SK-N-SH treated with all-trans-retinoic acid at 6 μM for 48 hours (cell line): ENCODE measurements around the gene SLC36A4.
"Not testable (repeated sequence)": the region's sequence is repeated elsewhere in the genome, so short reads cannot be mapped to it uniquely, and the experiment has no call there.

ENCODE experiments used
- ATAC-seq: fragments of 200-7000 bp; cut with Tn5 transposase; 3 replicates; pipeline ENCODE4 v1.9.1; 2020; ENCODE audit warnings: mild to moderate bottlenecking, moderate library complexity
- BACH2 ChIP-seq: fragments of 250-450 bp; sonication (Bioruptor Pico); IDR thresholded peaks from 2 replicates; pipeline ENCODE4 v1.9.0; 2021; ENCODE audit warnings: mild to moderate bottlenecking, borderline replicate concordance
- CSDC2 ChIP-seq: fragments of 250-450 bp; sonication (Bioruptor Pico); IDR thresholded peaks from 2 replicates; pipeline ENCODE4 v1.5.0; 2020; ENCODE audit warnings: mild to moderate bottlenecking, moderate library complexity
- CSRNP3 ChIP-seq: fragments of 250-450 bp; sonication (Bioruptor Pico); IDR thresholded peaks from 2 replicates; pipeline ENCODE4 v1.5.1; 2021; ENCODE audit warnings: mild to moderate bottlenecking, moderate library complexity
- ESRRG ChIP-seq: fragments of 250-450 bp; sonication (Bioruptor Pico); IDR thresholded peaks from 2 replicates; pipeline ENCODE4 v1.6.1; 2021; ENCODE audit warnings: mild to moderate bottlenecking
- GLIS3 ChIP-seq: fragments of 250-450 bp; sonication (Bioruptor Pico); IDR thresholded peaks from 2 replicates; pipeline ENCODE4 v1.5.0; 2020; ENCODE audit warnings: mild to moderate bottlenecking, moderate library complexity
- ISL1 ChIP-seq: fragments of 250-450 bp; sonication (Bioruptor Pico); IDR thresholded peaks from 2 replicates; pipeline ENCODE4 v2.1.2; 2022; ENCODE audit warnings: mild to moderate bottlenecking, moderate library complexity
- PATZ1 ChIP-seq: fragments of 250-450 bp; sonication (Bioruptor Pico); IDR thresholded peaks from 2 replicates; pipeline ENCODE4 v1.8.0; 2020; ENCODE audit warnings: mild to moderate bottlenecking, moderate library complexity, borderline replicate concordance
- POU6F1 ChIP-seq: fragments of 250-450 bp; sonication (Bioruptor Pico); IDR thresholded peaks from 2 replicates; pipeline ENCODE4 v1.8.0; 2021; ENCODE audit warnings: low read depth, mild to moderate bottlenecking, moderate library complexity, borderline replicate concordance
- PPARA ChIP-seq: fragments of 250-450 bp; sonication (Bioruptor Pico); IDR thresholded peaks from 2 replicates; pipeline ENCODE4 v1.5.0; 2020; ENCODE audit warnings: mild to moderate bottlenecking, borderline replicate concordance
- SNAI2 ChIP-seq: fragments of 250-450 bp; sonication (Bioruptor Pico); IDR thresholded peaks from 2 replicates; pipeline ENCODE4 v1.5.0; 2020; ENCODE audit warnings: mild to moderate bottlenecking, moderate library complexity
- TCF4 ChIP-seq: fragments of 250-450 bp; sonication (Bioruptor Pico); IDR thresholded peaks from 2 replicates; pipeline ENCODE4 v1.8.0; 2021; ENCODE audit warnings: mild to moderate bottlenecking, moderate library complexity, borderline replicate concordance
- TSHZ2 ChIP-seq: fragments of 250-450 bp; sonication (Bioruptor Pico); IDR thresholded peaks from 2 replicates; pipeline ENCODE4 v1.5.0; 2020; ENCODE audit warnings: mild to moderate bottlenecking, moderate library complexity
- ZFP30 ChIP-seq: fragments of 450-650 bp; formaldehyde crosslinking; IDR thresholded peaks from 2 replicates; pipeline ENCODE4 v1.5.0; 2022; ENCODE audit warnings: mild to moderate bottlenecking, moderate library complexity
- ZNF565 ChIP-seq: fragments of 450-650 bp; formaldehyde crosslinking; conservative IDR thresholded peaks from 2 replicates; pipeline ENCODE4 v1.5.0; 2020; ENCODE audit warnings: low read depth, mild to moderate bottlenecking, moderate library complexity
- ZNF8 ChIP-seq: fragments of 450-650 bp; formaldehyde crosslinking; IDR thresholded peaks from 2 replicates; pipeline ENCODE4 v1.5.0; 2020; ENCODE audit warnings: mild to moderate bottlenecking, moderate library complexity

The SLC36A4 gene

GRCh38 chr11:93188726-93189125, 9.1 kb downstream of the SLC36A4 start:
- no peak for TF ChIP-seq TCF4 (CRISPR knock-in tag)
- no peak for TF ChIP-seq TSHZ2 (CRISPR knock-in tag)
- no peak for TF ChIP-seq ESRRG (CRISPR knock-in tag)
- TF ChIP-seq CSDC2 = no peak
- no peak for TF ChIP-seq PATZ1
- TF ChIP-seq PPARA (CRISPR knock-in tag) = no peak
- ATAC-seq = no peak

- no peak for ATAC-seq
- no peak for TF ChIP-seq CSDC2
- TF ChIP-seq BACH2 (CRISPR knock-in tag) = no peak
- no peak for TF ChIP-seq TSHZ2 (CRISPR knock-in tag)
- no peak for TF ChIP-seq ZFP30 (CRISPR knock-in tag)
- TF ChIP-seq ZNF565 (CRISPR knock-in tag) = no peak
- no peak for TF ChIP-seq POU6F1 (CRISPR knock-in tag)
- TF ChIP-seq CSRNP3 = no peak
- no peak for TF ChIP-seq PATZ1
- TF ChIP-seq ISL1 (CRISPR knock-in tag) = no peak
- TF ChIP-seq GLIS3 = no peak
- no peak for TF ChIP-seq ZNF8
- TF ChIP-seq TCF4 (CRISPR knock-in tag) = no peak
- TF ChIP-seq ESRRG (CRISPR knock-in tag) = no peak
- TF ChIP-seq SNAI2 (CRISPR knock-in tag) = no peak
Observed at GRCh38 chr11:93187290-93187689, 10.5 kb downstream of the SLC36A4 start.

GRCh38 chr11:93177891-93178290, 19.9 kb downstream of the SLC36A4 start:
- not testable (repeated sequence) for ATAC-seq
